Activated naive CD8-positive, alpha-beta T cell treated with anti-CD3 and anti-CD28 coated beads, Interleukin-2, amount 50 U/mL, for 16 hours (primary cell): ENCODE results near the gene EDN2.

Experiments
- DNase-seq: peaks from one replicate; pipeline ENCODE4 v3.0.0-alpha.2; 2020; ENCODE audit warnings: low read depth, low spot score

Gene EDN2

GRCh38 chr1:41498804-41499203 lies 14.3 kb upstream of the EDN2 start:
- DNase-seq = no peak

- DNase-seq = no peak
These were observed 13.9 kb upstream of the EDN2 start for GRCh38 chr1:41498391-41498790.

- no peak for DNase-seq
These were observed 13.1 kb upstream of the EDN2 start for GRCh38 chr1:41497461-41498030.

- DNase-seq = no peak
These were observed 12.6 kb upstream of the EDN2 start for GRCh38 chr1:41497056-41497440.

GRCh38 chr1:41496080-41497055 lies 11.9 kb upstream of the EDN2 start:
- DNase-seq = no peak

- DNase-seq = no peak
These were observed 10.9 kb upstream of the EDN2 start for GRCh38 chr1:41495210-41495948.

GRCh38 chr1:41494351-41495209 lies 10.1 kb upstream of the EDN2 start:
- no peak for DNase-seq

- no peak for DNase-seq
These were observed 9.3 kb upstream of the EDN2 start for GRCh38 chr1:41493626-41494350.

- DNase-seq = no peak
These were observed 8.6 kb upstream of the EDN2 start for GRCh38 chr1:41493117-41493536.

- DNase-seq = no peak
These were observed 7.9 kb upstream of the EDN2 start for GRCh38 chr1:41492341-41492848.

GRCh38 chr1:41490911-41491310 lies 6.4 kb upstream of the EDN2 start:
- DNase-seq = no peak

GRCh38 chr1:41489561-41489960 lies 5.1 kb upstream of the EDN2 start:
- no peak for DNase-seq

GRCh38 chr1:41488040-41488951 lies 3.8 kb upstream of the EDN2 start:
- no peak for DNase-seq

GRCh38 chr1:41487126-41488039 lies 2.9 kb upstream of the EDN2 start:
- no peak for DNase-seq

- DNase-seq = no peak
These were observed 2.1 kb upstream of the EDN2 start for GRCh38 chr1:41486371-41487125.

- DNase-seq = no peak
These were observed 1.5 kb upstream of the EDN2 start for GRCh38 chr1:41486053-41486370.

GRCh38 chr1:41485605-41486004 lies 1.1 kb upstream of the EDN2 start:
- DNase-seq = no peak

- DNase-seq = no peak
These were observed 502 bp downstream of the EDN2 start for GRCh38 chr1:41483960-41484401.
